Stimulated activated CD8-positive, alpha-beta memory T cell treated with anti-CD3 and anti-CD28 coated beads, Interleukin-2, amount 100 ng/mL, for 1 hour (primary cell): Measurements from ENCODE around the gene FOXJ3.

Experiments
- DNase-seq, 2 donors: peaks; one replicate each; pipeline ENCODE4 v3.0.0-alpha.2; 2020; ENCODE audit warnings: low read depth in 2 of 2

Gene FOXJ3

GRCh38 chr1:42311138-42311537 lies 23.9 kb downstream of the FOXJ3 start:
- no peak for DNase-seq

DNA sequence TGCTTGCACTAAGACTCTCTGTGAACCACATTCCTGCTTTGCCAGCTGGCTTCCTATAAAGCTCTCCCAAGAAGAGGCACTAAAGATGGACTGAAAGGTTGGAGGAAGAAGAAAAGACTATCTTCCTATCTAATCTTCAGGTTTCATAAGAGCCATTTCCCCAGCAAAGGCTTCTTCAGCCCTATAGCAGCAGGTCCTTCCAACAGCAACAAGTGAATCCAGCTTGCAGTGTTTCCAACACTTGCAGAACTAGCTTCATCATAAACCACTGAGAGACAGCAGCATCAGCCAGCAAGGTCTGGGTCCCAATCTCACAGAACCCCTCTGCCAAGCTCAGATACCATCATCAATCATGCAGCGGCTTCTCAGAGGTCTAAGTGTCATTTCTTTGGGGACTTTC lies 28.1 kb downstream of the FOXJ3 start:
- no peak for DNase-seq

DNA sequence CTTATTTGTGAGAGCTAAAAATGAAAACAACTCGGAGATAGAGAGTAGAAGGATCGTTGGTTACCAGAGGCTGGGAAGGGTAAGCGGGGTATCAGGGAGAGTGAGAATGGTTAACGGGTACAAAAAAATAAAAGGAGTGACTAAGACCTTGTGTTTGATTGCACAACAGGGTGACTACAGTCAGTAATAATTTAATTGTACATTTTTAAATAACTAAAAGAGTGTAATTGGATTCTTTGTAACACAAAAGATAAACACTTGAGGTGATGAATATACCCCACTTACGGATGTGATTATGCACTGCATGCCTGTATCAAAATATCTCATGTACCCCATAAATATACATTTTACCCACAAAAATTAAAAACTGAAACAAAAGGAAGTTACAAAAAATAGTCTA lies 29.4 kb downstream of the FOXJ3 start:
- DNase-seq: no peak

GRCh38 chr1:42302034-42302433 lies 33.0 kb downstream of the FOXJ3 start:
- no peak for DNase-seq

- no peak for DNase-seq
Measured at GRCh38 chr1:42298520-42298919, 36.5 kb downstream of the FOXJ3 start.

GRCh38 chr1:42295816-42296215 lies 39.2 kb downstream of the FOXJ3 start:
- DNase-seq: no peak

- no peak for DNase-seq
Measured at GRCh38 chr1:42290130-42290529, 44.9 kb downstream of the FOXJ3 start.

DNA sequence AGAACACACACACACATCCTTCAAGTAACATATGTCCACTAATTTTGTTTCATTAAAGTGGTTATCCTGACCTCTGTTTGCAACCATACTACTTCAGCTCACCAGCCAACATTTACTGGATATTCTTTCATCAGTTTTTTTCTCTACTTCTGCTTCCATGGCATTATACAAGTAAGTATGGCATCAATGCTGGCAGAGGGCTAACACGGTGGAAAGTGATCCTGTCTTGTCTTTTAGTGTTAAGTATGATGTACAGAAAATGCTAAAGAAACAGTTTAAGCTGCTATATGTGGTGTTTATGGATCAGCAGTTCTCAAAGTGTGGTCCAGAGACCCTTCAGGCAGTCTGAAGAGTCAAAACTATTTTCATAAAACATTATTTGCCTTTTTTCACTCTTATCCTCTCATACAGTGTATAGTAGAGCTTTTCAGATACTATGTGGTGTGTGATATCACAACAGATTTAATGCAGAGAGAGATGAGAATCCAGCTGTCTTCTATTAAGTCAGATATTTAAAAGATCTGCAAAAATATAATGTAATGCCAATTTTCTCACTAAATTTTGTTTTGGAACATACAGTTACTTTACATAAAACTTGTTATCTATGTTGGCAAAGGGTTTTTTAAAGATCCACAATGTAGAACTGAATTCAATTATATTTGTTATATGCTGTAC lies 46.6 kb downstream of the FOXJ3 start:
- DNase-seq: no peak

DNA sequence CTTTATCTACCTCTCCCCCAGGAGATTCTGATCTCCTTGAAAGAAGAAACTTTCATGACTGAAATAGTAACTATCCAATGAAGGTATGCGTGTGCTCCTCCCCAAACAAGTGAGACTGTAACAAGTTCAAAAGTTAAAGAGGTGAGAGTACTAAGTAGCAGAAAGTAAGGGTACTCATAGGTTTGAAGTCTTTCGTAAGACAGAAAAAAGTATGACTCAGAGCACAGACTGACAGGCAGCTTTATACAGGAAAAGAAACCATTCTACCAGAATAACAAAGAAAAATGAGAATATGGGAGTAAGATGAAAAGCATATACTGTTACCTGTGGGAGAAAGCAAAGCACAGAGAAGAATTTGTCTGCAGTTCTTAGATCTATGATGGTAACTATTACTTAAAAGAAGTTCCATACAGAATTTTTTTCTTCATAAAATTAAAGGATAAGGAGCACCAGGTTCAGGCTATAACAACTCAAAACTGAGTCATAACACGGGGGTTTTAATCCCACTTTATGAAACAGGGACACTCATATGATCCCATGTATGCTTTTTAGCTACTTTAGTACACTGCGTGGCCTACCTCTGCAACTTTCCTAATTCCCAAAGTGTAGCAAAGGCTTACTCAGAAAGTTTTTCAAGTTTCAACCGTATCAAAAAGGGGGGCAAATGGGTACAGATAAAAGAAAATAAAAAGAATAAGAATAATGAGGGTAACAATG lies 52.0 kb downstream of the FOXJ3 start:
- no peak for DNase-seq

GRCh38 chr1:42282024-42282579 lies 52.9 kb downstream of the FOXJ3 start:
- DNase-seq: no peak

DNA sequence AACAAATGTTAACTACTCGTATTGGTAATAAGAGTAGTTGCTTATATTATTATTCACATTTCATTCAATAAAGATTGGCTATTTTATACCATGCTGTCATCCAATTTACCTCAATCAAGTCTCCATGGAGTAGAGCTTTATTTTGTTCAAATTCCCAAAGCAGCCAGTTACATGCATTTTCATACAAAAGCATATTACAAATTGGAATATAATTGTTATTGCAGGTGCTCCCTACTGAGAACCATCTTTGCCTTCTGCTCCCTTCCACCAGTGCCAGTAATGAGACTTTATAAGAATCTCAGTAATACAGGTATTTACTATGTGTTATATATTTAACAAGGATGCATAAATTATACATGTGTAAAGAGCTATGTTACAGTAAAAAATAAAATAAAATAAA lies 54.2 kb downstream of the FOXJ3 start:
- DNase-seq: no peak

GRCh38 chr1:42279055-42279454 lies 56.0 kb downstream of the FOXJ3 start:
- DNase-seq: no peak

GRCh38 chr1:42272920-42273319 lies 62.1 kb downstream of the FOXJ3 start:
- DNase-seq: no peak

DNA sequence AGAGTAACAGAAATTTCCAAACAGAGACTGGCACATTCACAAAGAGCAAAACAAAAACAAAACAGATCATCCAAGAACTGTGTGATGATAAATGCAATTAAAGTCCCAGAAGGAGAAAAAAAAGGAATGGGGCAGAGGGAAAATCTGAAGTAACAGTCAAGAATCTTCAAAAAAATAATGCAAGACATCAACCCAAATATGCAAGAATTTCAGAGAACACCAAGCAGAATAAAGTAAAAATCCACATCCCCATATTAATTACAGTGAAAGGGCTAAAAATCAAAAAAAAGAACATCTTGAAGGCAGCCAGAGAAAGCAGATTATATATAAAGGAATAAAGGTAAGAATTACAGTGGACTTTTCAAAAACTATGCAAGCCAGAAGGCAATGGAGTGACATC lies 67.1 kb downstream of the FOXJ3 start:
- no peak for DNase-seq

DNA sequence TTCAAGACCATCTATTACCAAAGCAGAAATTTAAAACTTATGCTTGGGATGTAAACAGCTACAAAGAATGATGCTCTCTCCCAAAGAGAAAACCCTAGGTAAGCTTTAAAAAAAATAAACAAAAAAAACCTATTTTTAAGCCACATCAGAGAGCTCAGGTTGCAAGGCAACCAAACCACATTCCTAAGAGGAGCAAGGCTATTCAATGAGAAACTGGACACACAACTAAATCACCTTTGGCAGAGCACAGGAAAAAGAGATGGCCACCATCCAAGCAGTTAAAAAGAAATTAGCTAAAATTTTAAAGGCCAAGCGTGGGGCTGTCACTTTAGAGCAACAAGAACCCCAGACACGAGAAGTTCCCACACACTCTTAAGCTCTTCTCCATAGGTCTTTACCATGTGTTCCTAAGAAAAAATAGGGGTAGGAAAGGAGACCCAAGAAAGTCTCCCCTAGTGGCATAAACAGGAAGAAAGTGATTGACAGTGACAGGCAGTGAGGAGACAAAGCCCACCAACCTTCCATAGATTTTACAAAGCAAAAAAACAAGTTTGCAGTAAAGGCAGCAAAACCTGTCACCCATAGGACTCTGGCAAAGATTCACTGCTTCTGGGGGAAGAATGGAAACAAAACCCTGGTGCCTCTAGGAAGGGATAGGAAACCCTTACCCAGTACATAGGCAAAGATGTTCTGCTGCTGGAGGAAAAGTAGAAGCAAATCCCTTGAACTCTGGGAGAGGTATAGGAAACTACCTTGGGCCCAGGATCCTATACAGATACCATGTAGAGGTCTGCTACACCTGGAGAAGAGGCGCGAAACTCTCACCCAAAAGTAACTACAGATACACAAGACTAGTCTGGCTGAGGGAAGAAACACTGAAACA lies 68.5 kb downstream of the FOXJ3 start:
- no peak for DNase-seq

- no peak for DNase-seq
Measured at GRCh38 chr1:42264511-42265190, 70.4 kb downstream of the FOXJ3 start.

DNA sequence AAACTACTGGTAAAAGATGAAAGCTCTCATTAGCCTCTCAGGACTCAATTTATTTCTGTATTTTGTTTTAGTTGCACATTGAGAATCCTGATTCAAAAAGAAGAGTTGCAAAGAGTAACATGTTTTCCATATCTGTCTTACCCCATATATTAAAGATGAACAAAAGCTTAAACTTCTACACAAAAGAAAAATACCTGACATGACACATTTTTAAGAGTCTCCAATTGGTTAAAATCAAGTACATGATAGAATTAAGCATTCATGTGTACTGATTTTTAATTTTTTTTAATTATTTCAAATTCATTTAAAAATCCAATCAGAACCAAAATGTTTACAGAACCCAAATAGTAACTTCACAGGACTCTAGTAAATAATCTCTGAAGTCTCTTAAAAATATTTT lies 72.0 kb downstream of the FOXJ3 start:
- DNase-seq: no peak

GRCh38 chr1:42260376-42261070 lies 74.5 kb downstream of the FOXJ3 start:
- no peak for DNase-seq

- DNase-seq: no peak
Measured at GRCh38 chr1:42259739-42260064, 75.3 kb downstream of the FOXJ3 start.

GRCh38 chr1:42259059-42259738 lies 75.8 kb downstream of the FOXJ3 start:
- DNase-seq: no peak

DNA sequence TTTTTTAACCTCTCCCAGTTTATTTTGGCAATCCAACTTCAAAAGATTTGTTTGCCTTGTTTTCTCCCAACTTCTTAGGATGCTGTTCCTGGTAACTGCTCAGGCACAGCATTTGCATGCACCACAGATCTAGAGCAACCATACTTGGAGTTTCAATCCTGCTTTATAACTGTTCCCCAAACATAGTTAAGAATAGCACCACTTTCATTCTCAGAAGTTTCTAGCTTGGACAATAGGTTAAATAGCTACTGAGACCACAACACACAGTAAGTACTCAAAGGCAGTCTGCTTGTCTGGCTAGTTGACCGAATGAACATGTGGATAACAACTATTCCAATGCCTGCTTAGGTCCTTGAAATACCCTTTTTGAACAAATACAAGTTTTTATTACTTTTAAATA lies 76.8 kb downstream of the FOXJ3 start:
- DNase-seq: no peak
